Breast epithelium (tissue), 4 donors: ENCODE results near the gene MACROD2. TPM values are rescaled to one million over a fixed set of nuclear protein-coding genes. Genes with fewer than 3 reads are reported as not detected.

Experiments used
- DNase-seq, 2 donors: peaks; one replicate each; pipeline ENCODE4 v3.0.0-alpha.2; 2019; ENCODE audit warnings: low spot score in 2 of 2
- H3K27ac ChIP-seq, 2 donors: fragments of 200-600 bp; sonication (generic) in 1 of 2; one replicate each; pipeline ENCODE4 v1.5.1; 2016 to 2019; ENCODE audit warnings: mild to moderate bottlenecking in 1 of 2
- H3K27me3 ChIP-seq, 2 donors: fragments of 200-600 bp; sonication (generic) in 1 of 2; one replicate each; pipeline versions ENCODE4 v1.5.1 to v1.6.0; 2017 to 2019; ENCODE audit warnings: control low read depth in 1 of 2, mild to moderate bottlenecking in 1 of 2
- H3K36me3 ChIP-seq: fragments of 200-600 bp; one replicate; pipeline ENCODE4 v1.5.1; 2019
- H3K4me1 ChIP-seq, 2 donors: fragments of 200-600 bp; sonication (generic); one replicate each; pipeline ENCODE4 v1.5.1; 2016 to 2019; ENCODE audit warnings: control low read depth in 1 of 2
- H3K4me3 ChIP-seq, 3 donors: fragments of 200-600 bp; sonication (generic); 1 replicate in 2 of 3; 2 replicates in 1 of 3; pipeline ENCODE4 v1.5.1; 2016 to 2019; ENCODE audit warnings: mild to moderate bottlenecking in 3 of 3, moderate library complexity in 2 of 3
- H3K9me3 ChIP-seq, 2 donors: fragments of 200-600 bp; sonication (generic) in 1 of 2; one replicate each; pipeline ENCODE4 v1.5.1; 2016 to 2019; ENCODE audit warnings: control low read depth in 1 of 2
- CTCF ChIP-seq, 3 donors: fragments of 450-650 bp; IDR thresholded peaks; one replicate each; pipeline ENCODE4 v1.5.1; 2016 to 2017; ENCODE audit warnings: antibody characterized with exemption in 3 of 3, mild to moderate bottlenecking in 3 of 3, moderate library complexity in 3 of 3
- POLR2A ChIP-seq: fragments of 450-650 bp; IDR thresholded peaks from one replicate; pipeline ENCODE4 v1.6.1; 2016; ENCODE audit warnings: antibody characterized with exemption, mild to moderate bottlenecking, moderate library complexity
- POLR2AphosphoS5 ChIP-seq, 3 donors: sonication (generic); formaldehyde crosslinking; IDR thresholded peaks; one replicate each; pipeline ENCODE4 v1.6.1; 2017; ENCODE audit warnings: antibody characterized with exemption in 3 of 3
- intact Hi-C: fragments of 100-400 bp; cut with DNase I; formaldehyde crosslinking; loops from one replicate; pipeline ENCODE4 v1.15.1; 2023; ENCODE audit warnings: low total_unique reads
- total RNA-seq, 3 donors: library from RNA; depleted of rRNA; stranded (reverse); fragments of >200 nt; gene quantifications; one replicate each; pipeline ENCODE4 v1.1.0, GENCODE V29; 2016

Gene MACROD2
- total RNA-seq, 3 donors from 2014 or later, result 6.7 to 26.8 (median 8.8) TPM

GRCh38 chr20:14800707-14801425 is 805.5 kb downstream of the MACROD2 start:
- Histone ChIP-seq H3K9me3 (no peaks in the 10 kb centered on the region), H3K27me3 (no peaks in the 10 kb centered on the region), H3K27ac (no peak overlapping the region), H3K4me1 (no peaks in the 10 kb centered on the region), H3K36me3 (no peaks in the 10 kb centered on the region), H3K4me3 (no peak overlapping the region)
- intact Hi-C loops, result no loop called here
- no peak for DNase-seq
- no peak for TF ChIP-seq POLR2AphosphoS5 (IDR thresholded peaks at IDR 0.05)
- TF ChIP-seq POLR2A, result no peak
- TF ChIP-seq CTCF (IDR thresholded peaks at IDR 0.05), result no peak

- H3K27ac ChIP-seq, result no peak overlapping the region
- no peaks in the 10 kb centered on the region for H3K9me3 ChIP-seq
- intact Hi-C loops, result no loop called here
- no peaks in the 10 kb centered on the region for H3K4me1 ChIP-seq
- no peak overlapping the region for H3K4me3 ChIP-seq
- no peaks in the 10 kb centered on the region for H3K27me3 ChIP-seq
- TF ChIP-seq CTCF (IDR thresholded peaks at IDR 0.05) (no peak), POLR2A (no peak), POLR2AphosphoS5 (IDR thresholded peaks at IDR 0.05) (no peak)
- H3K36me3 ChIP-seq, result no peaks in the 10 kb centered on the region
- DNase-seq, result no peak
These were observed 806.4 kb downstream of the MACROD2 start for GRCh38 chr20:14801591-14802325.

GRCh38 chr20:14807224-14807623 is 811.9 kb downstream of the MACROD2 start:
- H3K27ac ChIP-seq, result no peak overlapping the region
- no peak for DNase-seq

GRCh38 chr20:14815340-14815739 is 820.0 kb downstream of the MACROD2 start:
- H3K4me3 ChIP-seq, result no peak overlapping the region
- no peaks in the 10 kb centered on the region for H3K36me3 ChIP-seq
- DNase-seq, result no peak
- H3K27me3 ChIP-seq, result no peaks in the 10 kb centered on the region
- TF ChIP-seq POLR2AphosphoS5 (IDR thresholded peaks at IDR 0.05) (no peak), CTCF (IDR thresholded peaks at IDR 0.05) (no peak), POLR2A (no peak)
- intact Hi-C loops, result no loop called here
- H3K9me3 ChIP-seq, result peaks cover 0 to 10% of the 10 kb centered on the region in 2 donors
- H3K27ac ChIP-seq, result no peak overlapping the region
- no peaks in the 10 kb centered on the region for H3K4me1 ChIP-seq

More at GRCh38 chr20:14807224-14807623, 811.9 kb downstream of the MACROD2 start:
- intact Hi-C loops, result no loop called here
- H3K36me3 ChIP-seq, result no peaks in the 10 kb centered on the region
- H3K4me1 ChIP-seq, result no peaks in the 10 kb centered on the region
- H3K9me3 ChIP-seq, result peaks cover 0 to 18% of the 10 kb centered on the region in 2 donors
- TF ChIP-seq CTCF (IDR thresholded peaks at IDR 0.05) (no peak), POLR2AphosphoS5 (IDR thresholded peaks at IDR 0.05) (no peak), POLR2A (no peak)
- H3K4me3 ChIP-seq, result no peak overlapping the region
- no peaks in the 10 kb centered on the region for H3K27me3 ChIP-seq

GRCh38 chr20:14816471-14816870 is 821.2 kb downstream of the MACROD2 start:
- TF ChIP-seq CTCF (IDR thresholded peaks at IDR 0.05) (no peak), POLR2AphosphoS5 (IDR thresholded peaks at IDR 0.05) (no peak), POLR2A (no peak)
- intact Hi-C loops, result no loop called here

More at GRCh38 chr20:14816471-14816870, 821.2 kb downstream of the MACROD2 start:
- H3K36me3 ChIP-seq, result no peaks in the 10 kb centered on the region
- no peaks in the 10 kb centered on the region for H3K4me1 ChIP-seq
- no peak overlapping the region for H3K4me3 ChIP-seq
- peaks cover 0 to 3% of the 10 kb centered on the region in 2 donors for H3K9me3 ChIP-seq
- H3K27ac ChIP-seq, result no peak overlapping the region
- no peaks in the 10 kb centered on the region for H3K27me3 ChIP-seq
- DNase-seq, result no peak
